ENCODE data around the gene STK32C.
"Not testable (repeated sequence)": the region's sequence is repeated elsewhere in the genome, so short reads cannot be mapped to it uniquely, and the experiment has no call there.

STK32C gene

DNA sequence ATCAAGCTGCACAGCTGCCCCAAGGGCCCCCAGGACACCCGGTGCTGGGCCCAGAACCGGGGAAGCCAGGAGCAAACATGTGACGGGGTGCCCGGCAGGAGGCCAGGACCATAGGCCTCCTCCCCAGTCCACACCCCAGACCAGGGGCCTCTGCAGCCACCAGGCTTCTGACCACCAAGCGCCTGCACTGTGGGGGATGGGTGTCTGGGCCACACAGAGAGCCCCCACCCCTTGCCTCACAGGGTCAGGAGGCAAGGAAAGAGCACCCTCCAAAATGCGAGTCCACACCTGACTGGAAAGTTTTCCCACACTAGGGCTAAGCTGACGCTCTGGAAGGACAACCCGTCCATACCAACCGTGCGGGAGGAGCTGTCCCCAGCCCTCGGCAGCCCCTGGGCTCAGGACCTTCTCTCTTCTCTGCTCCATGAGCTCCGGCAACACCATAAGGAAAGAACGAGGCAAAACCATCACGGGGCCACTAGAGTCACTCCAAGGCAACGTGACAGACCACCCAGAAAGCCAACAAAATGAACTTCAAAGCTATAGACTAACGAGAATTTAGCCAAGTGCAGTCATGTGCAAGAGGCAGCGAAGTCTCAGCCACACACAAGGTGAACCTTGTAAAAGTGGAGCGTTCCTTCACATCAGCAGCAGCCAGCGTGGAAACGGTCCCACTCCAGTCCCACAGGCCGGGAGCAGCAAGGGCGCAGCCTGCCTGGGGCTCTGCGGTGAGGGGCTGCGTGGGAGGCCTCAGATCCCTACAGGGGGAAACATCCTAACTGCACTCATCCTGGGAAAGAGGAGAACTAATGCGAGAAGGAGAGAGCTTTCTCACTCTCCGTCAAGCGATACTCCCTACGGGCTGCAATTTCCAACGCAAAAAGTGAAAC is 5.1 kb downstream of the STK32C start:
- DNase-seq (ENCODE audit: low read depth, low spot score): no peak

DNA sequence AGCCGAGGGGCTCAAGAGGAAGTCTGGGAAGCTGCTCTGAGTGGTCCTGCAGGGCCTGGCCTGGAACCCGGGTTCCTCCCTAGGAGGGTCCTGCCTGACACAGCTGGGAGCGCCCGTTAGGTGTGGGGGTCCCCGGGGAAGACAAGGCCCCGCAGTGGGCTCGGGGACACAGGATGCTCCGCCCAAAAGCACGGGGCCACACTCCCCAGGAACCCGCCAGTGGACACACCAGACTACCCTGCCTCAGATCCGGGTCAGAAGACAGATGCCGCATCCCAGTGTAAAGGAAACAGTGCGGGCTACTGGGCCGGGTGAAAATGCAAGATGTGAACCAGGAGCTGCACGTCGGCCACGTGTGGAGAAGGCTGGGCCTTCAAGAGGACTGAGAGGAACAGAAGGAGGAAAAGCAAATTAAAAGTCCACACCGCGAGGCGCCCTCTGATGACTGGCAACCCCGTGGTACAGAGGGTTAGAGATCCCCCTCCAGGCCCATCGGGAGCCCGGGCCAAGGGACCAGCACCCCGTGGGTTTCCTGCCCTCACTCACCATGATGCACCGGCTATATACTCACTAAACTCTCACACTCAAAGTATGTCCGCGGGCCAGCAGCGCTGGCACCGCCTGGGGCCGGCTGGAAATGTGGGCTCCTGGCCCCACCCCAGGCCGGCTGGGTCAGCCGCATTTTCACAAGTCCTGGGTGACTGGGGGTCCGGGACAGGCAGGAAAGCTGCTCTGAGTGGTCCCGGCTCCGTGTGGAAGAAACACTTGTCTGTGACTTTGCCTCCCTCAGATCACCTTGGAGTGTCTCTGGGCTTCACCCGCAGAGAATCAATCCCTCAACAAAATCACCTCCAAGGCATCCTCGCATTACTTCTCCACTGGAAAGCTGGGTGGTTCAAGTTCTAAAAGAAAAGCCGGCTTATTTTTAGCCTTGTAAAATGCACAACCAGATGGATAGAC is 6.1 kb downstream of the STK32C start:
- DNase-seq (ENCODE audit: low read depth, low spot score): no peak

DNA sequence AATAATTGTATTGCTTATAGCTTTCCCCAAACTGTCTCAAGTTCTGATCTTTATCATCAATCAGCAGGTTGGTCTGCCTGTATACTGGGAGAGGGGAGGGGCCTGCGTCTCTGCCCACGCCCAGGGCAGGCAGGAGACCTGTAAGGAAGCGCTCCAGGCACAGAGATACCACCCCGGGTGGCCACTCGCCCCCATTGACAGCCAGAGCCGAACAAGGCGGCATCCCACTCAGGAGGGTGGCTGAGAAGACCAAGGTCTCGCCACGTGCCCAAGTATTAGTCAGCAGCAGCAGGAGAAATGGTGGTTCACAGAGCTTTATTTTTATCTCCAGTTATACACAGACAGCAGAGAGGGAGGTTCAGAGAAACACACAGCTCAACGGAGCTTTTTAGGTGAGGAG is 7.2 kb downstream of the STK32C start:
- no peak for DNase-seq (ENCODE audit: low read depth, low spot score)

DNA sequence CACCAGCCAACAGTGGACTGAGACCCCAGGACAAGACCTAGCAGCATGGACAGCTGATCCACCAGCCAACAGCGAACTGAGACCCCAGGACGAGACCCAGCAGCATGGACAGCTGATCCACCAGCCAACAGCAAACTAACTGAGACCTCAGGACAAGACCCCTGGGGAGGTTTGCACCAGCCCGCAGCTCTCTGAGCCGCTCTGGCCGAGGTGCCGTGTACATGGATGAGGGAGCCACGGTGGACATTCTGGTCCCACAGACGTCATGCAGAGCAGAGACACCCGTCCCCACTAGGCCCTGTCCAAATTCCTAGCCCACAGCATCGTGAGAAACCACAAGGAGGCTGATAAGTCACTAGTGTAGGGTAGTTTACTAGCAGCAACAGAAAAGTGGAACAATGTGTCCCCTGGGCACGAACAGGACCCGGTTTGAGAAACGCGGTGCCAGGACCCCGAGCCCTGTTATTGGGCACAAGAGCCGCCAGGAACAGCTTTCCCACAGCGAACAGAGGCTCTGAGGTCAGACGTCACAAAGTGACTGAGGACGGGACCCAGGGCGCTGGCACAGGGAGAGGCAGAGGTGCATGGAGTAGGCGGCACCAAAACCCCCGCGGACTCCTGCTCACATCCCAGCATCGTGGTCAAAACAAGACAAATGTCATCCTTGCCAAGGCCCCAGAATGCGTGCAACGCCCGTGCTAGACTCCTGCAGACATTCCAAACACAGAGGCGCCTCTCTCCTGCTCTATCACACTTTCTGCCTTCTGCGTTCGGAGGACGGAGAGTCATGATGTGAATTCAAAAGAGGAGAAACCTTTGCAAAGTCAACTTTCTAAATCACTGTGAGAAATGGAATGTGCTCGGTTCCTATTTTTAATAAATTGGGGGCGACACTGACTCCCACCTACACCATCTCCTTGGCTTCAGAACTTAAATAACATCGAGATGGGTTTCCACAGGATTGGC is 8.1 kb downstream of the STK32C start:
- DNase-seq (ENCODE audit: low read depth, low spot score): no peak

DNA sequence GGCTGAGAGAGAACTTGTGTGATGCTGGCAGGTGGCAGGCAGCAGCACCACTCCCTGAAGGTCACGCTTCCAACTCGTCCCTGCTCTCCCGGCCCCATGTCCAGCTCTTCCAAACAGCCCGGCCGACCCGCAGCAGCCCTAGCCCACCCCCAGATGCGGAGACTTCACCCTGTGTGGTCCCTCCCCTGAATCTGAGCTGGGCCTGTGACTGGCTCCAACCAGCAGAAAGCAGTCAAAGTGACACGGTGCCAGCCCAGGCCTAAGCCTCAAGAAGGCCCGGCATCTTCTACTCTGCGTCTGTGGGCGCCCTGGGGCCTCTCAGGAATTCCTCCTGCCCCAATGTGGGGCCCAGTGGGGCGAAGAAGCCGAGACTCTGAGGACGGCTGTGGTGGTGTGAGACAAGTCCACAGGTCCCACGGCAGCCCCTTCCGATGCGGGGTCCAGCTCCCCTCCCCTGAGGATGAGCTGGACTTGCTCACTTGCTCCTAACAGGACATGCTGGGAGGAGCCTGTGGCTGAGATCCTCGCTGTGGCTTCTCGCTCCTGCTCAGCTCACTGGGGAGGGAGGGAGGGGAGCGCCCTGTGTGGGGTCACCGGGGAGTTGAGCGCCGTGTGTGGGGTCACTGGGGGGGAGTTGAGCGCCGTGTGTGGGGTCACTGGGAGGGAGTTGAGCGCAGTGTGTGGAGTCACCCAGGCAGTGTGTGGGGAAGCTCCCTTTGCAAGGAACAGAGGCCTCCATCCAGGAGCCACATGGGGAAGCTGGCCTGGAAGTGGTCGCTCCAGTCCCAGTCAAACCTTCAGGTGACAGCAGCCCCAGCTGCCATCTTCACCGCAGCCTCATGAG is 9.5 kb downstream of the STK32C start:
- no peak for DNase-seq (ENCODE audit: low read depth, low spot score)

DNA sequence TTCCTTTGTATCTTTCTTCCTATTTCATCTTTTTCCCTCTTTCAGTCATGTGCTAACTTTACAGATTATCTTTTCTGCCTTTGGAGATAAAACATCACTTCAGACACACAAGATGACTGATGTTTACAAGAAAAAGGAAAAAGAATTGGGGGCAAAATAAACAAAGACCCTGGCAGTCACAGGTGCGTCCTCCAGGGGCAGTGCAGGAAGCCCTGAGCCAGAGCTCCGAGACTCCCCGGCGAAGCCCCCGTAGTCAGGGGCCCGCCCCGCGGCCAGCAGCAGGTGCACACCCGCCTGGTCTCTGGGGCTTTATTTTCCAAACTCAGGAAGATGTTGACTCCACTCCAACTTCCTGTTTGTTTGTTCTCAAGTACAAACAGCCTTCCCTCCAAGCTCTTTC is 10.2 kb downstream of the STK32C start:
- no peak for DNase-seq (ENCODE audit: low read depth, low spot score)

DNA sequence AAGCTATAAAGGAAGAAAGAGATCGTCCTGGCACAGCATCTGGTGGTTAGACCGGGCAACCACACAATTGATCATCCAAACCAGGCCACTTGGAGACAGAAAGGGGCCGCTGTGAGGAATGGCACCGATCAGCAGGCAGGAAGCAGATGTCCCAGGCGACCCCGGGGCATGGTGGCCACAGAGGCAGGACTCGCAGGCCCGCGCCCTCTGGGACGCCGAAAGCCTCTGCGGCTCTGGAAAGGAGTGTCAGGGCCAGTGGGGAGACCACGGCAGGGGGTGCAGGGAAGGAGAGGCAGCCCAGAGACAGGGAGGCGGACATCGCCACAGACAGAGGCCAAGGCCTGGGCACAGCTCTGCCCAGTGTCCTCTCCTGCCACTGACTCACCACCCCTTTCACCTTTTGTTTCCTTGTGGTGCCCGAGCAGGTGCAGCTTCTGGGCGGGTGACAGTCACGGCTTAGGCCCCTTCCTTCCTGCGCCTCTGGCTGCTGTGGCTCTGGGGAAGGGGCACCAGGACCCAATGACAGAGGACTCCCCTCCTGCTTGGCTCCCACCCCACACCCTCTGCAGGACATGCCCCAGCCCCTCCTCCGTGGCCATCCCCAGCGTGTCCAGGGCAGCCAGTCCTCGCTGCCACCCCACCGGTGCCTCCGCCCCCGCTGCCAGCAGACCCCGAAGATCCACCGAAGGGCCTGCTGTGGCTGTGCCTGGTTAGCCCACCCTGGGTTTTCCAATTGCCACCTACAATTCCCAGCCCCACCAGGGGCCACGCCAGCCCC is 10.9 kb downstream of the STK32C start:
- DNase-seq (ENCODE audit: low read depth, low spot score): no peak

DNA sequence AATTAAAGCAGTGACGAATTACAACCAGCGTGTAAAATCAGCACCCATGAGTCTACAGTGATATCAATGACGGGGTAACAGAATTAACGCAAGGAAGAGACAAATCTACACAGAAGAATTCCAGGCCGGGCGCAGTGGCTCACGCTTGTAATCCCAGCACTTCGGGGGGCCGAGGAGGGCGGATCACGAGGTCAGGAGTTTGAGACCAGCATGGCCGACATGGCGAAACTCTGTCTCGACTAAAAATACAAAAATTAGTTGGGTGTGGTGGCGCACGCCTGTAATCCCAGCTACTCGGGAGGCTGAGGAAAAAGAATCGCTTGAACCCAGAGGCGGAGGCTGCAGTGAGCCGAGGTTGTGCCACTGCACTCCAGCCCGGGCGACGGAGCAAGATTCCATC is 12.3 kb downstream of the STK32C start:
- DNase-seq (ENCODE audit: low read depth, low spot score): not testable (repeated sequence)

DNA sequence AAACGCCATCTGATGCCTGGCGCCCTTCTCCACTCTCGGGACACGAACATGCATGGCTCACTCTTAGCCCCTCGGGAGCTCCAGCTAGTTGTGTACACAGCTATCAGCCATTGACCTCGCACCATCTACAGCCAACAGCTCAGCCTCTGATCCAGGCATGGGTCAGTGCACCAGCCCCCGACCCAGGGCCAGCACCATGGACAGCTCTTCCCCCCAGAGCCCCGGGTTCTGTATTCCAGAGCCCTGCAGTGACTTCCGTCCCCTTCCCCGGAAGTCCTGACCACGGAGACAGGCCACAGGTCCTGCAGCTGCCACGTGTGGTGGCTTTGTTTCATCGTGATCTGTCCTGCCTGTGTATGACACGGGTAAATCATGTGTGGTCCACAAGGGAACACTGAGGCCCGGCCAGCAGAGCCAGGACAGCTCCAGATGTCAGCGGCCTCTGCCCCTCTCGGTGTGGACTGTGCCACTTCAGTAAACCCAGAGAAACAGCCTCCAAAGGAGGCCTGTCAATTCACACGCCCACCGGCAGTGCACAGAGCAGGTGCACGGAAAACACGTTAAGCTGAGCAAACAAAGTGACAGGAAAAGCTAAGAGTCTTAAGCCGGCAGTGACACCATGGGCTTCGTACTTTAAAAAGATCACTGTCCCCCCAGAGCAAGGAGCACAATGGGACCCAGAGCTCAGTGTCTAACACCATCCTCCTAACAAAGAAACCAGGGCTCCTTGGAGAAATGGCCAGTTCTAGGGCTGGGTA is 13.0 kb downstream of the STK32C start:
- DNase-seq (ENCODE audit: low read depth, low spot score): no peak

DNA sequence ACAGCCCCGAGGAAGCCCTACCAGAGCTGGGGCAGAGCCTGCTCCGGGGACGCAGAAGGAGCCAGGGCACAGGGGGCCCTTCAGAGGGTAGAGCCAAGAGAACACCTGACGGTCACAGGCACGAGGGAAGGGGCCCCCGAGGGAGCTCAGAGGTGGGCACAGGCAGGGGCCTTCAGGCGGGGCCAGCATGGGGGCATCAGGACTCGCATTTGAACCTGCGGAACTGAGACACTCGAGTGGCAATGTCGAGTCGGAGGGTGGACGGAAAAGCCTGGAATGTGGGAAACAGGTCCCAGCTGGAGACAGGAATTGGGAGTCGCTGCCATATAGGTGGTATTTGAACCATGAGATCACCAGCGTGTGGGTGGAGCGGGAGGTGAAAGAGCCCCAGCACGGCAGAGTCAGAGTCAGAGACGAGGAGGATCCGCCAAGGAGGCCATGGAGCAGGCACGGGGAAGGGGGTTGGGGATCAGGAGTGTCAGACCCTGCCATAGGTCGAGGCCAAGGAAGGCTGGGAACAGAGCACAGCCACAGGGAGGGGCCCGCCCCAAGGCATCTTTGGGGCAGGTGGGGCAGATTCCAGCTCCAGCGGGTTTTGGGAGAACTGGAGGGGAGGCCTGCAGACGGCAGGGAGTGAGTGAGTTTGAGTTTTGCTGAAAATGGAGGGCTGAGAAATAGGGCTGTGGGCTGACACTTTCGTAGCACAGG is 13.8 kb downstream of the STK32C start:
- no peak for DNase-seq (ENCODE audit: low read depth, low spot score)

DNA sequence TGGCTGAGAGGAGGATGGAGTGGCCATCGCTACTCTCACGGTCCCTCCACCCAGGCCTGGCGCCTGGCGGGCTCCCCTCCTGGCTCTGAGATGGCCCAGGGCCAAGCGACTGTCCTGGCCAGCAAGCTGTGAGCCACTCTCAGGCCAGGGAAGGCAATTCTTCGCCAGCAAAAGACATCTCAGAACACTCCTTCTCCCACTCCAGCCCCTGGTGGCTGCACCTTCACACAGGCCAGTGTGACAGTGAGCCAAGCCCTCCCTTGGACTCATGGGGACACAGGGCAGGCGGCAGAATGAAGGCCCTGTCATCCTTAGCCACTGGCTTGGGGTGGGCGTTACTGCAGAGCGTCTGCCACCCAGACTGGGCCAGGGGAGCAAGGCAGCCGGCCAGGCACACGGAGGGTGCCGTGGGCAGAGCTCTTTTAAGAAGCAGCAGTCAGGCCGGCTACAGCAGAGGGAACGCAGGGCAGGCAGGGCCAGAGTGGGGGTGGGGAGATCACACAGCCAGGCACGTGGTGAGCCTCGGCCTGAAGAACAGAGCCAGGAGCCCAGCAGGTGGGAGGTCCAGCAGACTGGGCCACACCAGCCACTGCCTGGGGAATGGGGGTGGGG is 14.4 kb downstream of the STK32C start:
- no peak for DNase-seq (ENCODE audit: low read depth, low spot score)

DNA sequence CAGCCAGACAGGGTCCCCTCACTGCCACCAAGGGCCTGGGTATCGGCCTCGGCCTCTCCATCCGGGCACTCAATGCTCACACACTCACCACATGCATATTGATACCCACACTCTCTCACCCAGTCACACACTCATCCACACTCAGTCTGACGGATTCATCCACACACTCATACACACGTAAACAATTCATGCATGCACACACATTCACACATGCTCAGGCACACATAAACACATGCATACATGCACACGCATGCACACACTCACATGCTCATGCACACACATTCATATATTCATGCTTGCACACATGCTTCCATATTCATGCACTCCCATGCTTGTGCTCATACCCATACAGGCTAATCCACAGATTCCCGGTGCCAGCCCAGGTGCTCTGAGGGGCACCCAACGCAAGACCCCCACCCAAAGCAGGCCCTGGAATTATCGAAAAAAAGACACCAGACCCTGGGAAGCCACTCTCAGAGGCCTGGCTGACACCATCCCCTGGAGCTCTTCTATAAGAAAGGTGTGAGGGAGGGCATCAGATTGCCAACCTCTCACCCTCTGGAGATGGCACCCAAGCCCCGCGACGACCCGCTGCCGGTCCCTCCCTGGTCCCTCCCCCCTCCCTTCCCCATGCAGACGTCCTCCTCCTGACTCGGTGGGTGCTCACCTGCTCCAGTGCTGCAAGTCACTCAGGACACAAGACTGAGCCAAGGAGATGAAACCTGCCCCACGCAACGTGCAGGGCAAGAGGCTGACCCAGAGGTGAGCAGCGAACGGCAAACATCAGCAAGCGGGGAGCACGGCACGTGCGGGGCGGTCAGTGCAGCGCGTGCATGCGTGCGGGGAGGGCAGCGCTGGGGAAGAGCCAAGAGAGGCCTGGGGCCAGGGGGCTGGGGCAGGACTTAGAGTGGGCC is 15.2 kb downstream of the STK32C start:
- DNase-seq (ENCODE audit: low read depth, low spot score): no peak

DNA sequence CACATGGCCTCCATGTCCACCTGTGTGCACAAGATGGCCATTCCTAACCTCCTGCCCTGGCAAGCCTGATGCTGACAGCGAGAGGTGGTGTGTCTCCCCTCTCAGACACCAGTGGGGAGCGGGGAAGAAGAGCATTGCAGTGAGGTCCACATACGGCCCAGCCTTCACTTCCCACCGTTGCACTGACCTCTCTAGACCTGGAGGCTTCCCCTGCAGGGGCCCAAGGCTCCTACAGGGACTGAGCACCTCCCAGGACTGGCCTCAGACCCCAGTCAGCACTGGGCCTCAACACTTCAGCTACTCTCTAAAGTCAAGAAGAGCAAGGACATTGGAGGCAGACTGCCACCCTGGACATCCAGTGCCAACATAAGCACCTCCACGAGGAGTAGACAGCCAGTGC is 15.9 kb downstream of the STK32C start:
- DNase-seq (ENCODE audit: low read depth, low spot score): no peak

DNA sequence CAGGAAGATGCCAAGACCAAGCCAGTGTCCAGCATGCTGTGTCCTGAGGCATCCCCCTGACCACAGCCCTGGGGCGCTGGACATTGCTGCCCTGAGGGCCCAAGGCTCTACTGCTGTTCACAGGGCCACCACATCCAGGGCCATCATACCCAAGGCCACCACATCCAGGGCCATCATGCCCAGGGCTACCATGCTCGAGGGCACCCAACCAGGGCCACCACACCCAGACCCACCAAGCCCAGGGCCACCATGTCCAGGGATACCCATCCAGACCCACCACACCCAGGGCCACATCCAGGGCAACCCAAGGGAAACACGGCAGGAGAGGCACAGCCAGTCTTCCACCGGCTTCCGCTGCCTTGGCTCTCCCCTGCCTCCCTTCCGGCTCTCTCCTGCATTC is 17.1 kb downstream of the STK32C start:
- DNase-seq (ENCODE audit: low read depth, low spot score): no peak

DNA sequence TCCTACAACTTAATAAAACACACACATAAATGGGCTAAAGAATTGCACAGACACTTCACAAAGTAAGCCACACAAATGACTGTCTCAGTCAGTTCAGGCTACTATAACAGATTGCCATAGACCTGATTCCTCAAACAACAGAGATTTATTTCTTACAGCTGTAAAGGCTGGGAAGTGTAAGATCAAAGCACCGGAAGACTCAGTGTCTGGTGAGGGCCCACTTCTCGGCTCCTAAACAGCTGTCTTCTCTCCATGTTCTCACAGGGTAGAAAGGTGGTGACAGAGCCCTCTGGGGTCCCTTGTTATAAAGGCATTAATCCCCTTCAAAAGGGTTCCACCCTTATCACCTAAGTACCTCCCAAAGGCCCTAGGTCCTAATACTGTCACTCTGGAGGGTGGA is 18.3 kb downstream of the STK32C start:
- DNase-seq (ENCODE audit: low read depth, low spot score): no peak

DNA sequence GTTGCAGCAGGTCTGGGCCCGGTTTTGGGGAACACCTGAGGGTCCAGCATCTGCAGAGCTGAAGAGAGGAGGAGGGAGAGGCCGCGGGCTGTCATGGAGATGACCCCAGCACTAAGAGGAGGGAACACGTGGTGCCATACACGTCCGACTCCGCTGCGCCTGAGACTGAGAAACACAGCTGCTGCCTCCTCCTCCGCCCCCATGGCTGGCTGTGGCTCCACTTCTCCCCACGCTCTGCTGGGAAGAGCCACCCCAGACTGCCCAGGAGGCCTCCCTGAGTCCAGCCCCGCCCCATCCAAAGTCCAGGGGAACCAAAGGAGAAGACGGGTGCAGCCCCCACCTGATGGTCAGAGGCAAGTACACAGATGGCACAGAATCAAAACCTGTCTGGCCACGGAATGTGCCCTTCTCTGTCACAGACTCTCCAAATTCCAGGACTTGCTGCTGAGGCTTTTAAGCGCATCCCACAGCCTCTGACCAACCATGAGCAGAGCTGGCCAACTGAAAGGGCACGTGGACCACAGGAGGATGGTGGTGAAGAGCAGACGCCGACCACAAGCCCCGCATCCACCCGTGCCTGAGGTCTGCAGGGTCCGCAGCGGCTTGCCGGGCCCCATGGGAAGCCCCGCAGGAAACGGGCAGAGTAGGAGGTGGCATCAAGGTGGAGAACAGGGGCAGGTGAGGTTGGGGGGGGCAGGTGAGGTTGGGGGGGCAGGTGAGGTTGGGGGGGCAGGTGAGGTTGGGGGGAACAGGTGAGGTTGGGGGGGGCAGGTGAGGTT is 24.0 kb downstream of the STK32C start:
- DNase-seq (ENCODE audit: low read depth, low spot score): no peak
